SK-N-SH (cell line): ENCODE results near the gene SLC35F5. TPM values are rescaled to one million over a fixed set of nuclear protein-coding genes. Genes with fewer than 3 reads are reported as not detected.
"Not testable (repeated sequence)": the region's sequence is repeated elsewhere in the genome, so short reads cannot be mapped to it uniquely, and the experiment has no call there.

Experiments
- CTCF ChIA-PET: fragments of 300-600, 350-600 bp; formaldehyde crosslinking; extraction: SDS; loops from one replicate; lab custom pipeline; 2021; lab: Yijun Ruan, JAX
- POLR2A ChIA-PET: fragments of 350-600 bp; sonication (Branson Sonifier 250); formaldehyde crosslinking; extraction: SDS; loops from one replicate; lab custom pipeline; 2020; ENCODE audit warnings: antibody characterized with exemption, inconsistent platforms; lab: Yijun Ruan, JAX
- DNase-seq: peaks from one replicate; pipeline ENCODE4 v3.0.0; 2012
- H2AFZ ChIP-seq: fragments of 200-600 bp; sonication (generic); 2 replicates; pipeline ENCODE4 v1.8.1; 2016; ENCODE audit warnings: antibody characterized with exemption, mild to moderate bottlenecking, low read depth
- H3F3A ChIP-seq: fragments of 200-600 bp; sonication (generic); replicated peaks from 2 replicates; pipeline ENCODE3; 2016; ENCODE audit warnings: antibody characterized with exemption, mild to moderate bottlenecking; ENCODE audit not compliant: insufficient read depth
- H3K27ac ChIP-seq, 2 experiments: fragments of 200-500 bp in 1 of 2; fragments of 200-600 bp in 1 of 2; sonication (Bioruptor generic) in 1 of 2; sonication (generic), shearing (Covaris generic) in 1 of 2; 2 replicates each; pipeline versions ENCODE4 v1.5.1 to v1.6.1; 2014 to 2016; ENCODE audit warnings: low read depth in 2 of 2, inconsistent platforms in 1 of 2, low read length in 1 of 2, mild to moderate bottlenecking in 1 of 2, mixed read lengths in 1 of 2
- H3K27me3 ChIP-seq: fragments of 200-600 bp; sonication (generic), shearing (Covaris generic); 2 replicates; pipeline ENCODE4 v1.6.1; 2016; ENCODE audit warnings: mixed run types; ENCODE audit not compliant: insufficient read depth
- H3K36me3 ChIP-seq, 2 experiments: fragments of 200-500 bp in 1 of 2; fragments of 200-600 bp in 1 of 2; sonication (Bioruptor generic) in 1 of 2; sonication (generic) in 1 of 2; replicated peaks in 1 of 2; 2 replicates each; pipeline versions ENCODE3 to v1.5.1; 2014 to 2016; ENCODE audit warnings: low read length in 1 of 2, mild to moderate bottlenecking in 1 of 2; ENCODE audit not compliant: insufficient read depth in 2 of 2, control insufficient read depth in 1 of 2
- H3K4me1 ChIP-seq, 2 experiments: fragments of 200-500 bp in 1 of 2; fragments of 200-600 bp in 1 of 2; sonication (Bioruptor generic) in 1 of 2; sonication (generic), shearing (Covaris generic) in 1 of 2; 2 replicates each; pipeline versions ENCODE4 v1.5.1 to v1.6.1; 2014 to 2016; ENCODE audit warnings: low read depth in 1 of 2, low read length in 1 of 2, mixed run types in 1 of 2; ENCODE audit not compliant: insufficient read depth in 2 of 2, control insufficient read depth in 1 of 2
- H3K4me2 ChIP-seq: fragments of 200-600 bp; sonication (generic), shearing (Covaris generic); 2 replicates; pipeline ENCODE4 v1.6.1; 2017; ENCODE audit warnings: mixed run types
- H3K4me3 ChIP-seq, 2 experiments: fragments of 200-500 bp in 1 of 2; fragments of 200-600 bp in 1 of 2; sonication (Bioruptor generic) in 1 of 2; sonication (generic), shearing (Covaris generic) in 1 of 2; 2 replicates each; pipeline versions ENCODE4 v1.5.1 to v1.8.1; 2014 to 2016; ENCODE audit warnings: low read depth in 2 of 2, inconsistent platforms in 1 of 2, low read length in 1 of 2, mild to moderate bottlenecking in 1 of 2, mixed read lengths in 1 of 2, moderate library complexity in 1 of 2
- H3K79me2 ChIP-seq: fragments of 200-600 bp; sonication (generic); 2 replicates; pipeline ENCODE4 v1.8.1; 2017; ENCODE audit warnings: mild to moderate bottlenecking; ENCODE audit not compliant: insufficient read depth
- H3K9ac ChIP-seq: fragments of 200-600 bp; sonication (generic); 2 replicates; pipeline ENCODE4 v1.6.1; 2017; ENCODE audit warnings: mixed run types
- H3K9me2 ChIP-seq: fragments of 200-600 bp; sonication (generic); 2 replicates; pipeline ENCODE4 v1.6.1; 2017; ENCODE audit warnings: mixed run types
- H3K9me3 ChIP-seq: fragments of 200-600 bp; sonication (generic); 2 replicates; pipeline ENCODE4 v1.6.1; 2017; ENCODE audit warnings: mixed run types, mild to moderate bottlenecking, moderate library complexity
- H4K20me1 ChIP-seq: fragments of 200-600 bp; sonication (generic); 2 replicates; pipeline ENCODE4 v1.6.1; 2017; ENCODE audit warnings: mild to moderate bottlenecking, mixed run types; ENCODE audit not compliant: insufficient read depth
- EZH2phosphoT487 ChIP-seq: fragments of 200-600 bp; sonication (generic); IDR thresholded peaks from 2 replicates; pipeline ENCODE4 v1.6.1; 2017; ENCODE audit warnings: low read depth, mixed run types, mild to moderate bottlenecking, antibody characterized with exemption, moderate library complexity, borderline replicate concordance
- GATA2 ChIP-seq: sonication (generic); formaldehyde crosslinking; IDR thresholded peaks from 2 replicates; pipeline ENCODE4 v1.5.0; 2020; ENCODE audit warnings: mild to moderate bottlenecking, missing genetic modification reagents
- MXI1 ChIP-seq: IDR thresholded peaks from 2 replicates; pipeline ENCODE4 v1.6.1; 2012; ENCODE audit warnings: mild to moderate bottlenecking, low read depth, low read length, improper control_type of control experiment
- NFIC ChIP-seq: IDR thresholded peaks from 2 replicates; pipeline ENCODE4 v1.4.0; 2012; ENCODE audit warnings: borderline replicate concordance
- RCOR1 ChIP-seq: fragments of 150-350 bp; IDR thresholded peaks from 2 replicates; pipeline ENCODE4 v1.6.1; 2017; ENCODE audit warnings: antibody characterized with exemption, low read length
- RFX5 ChIP-seq: IDR thresholded peaks from 2 replicates; pipeline ENCODE4 v1.6.1; 2012; ENCODE audit warnings: mild to moderate bottlenecking, improper control_type of control experiment, low read length
- RXRA ChIP-seq: IDR thresholded peaks from 2 replicates; pipeline ENCODE4 v1.4.0; 2012; ENCODE audit warnings: low read depth, mild to moderate bottlenecking, borderline replicate concordance
- SMC3 ChIP-seq: IDR thresholded peaks from 2 replicates; pipeline ENCODE4 v1.6.1; 2012; ENCODE audit warnings: low read depth, low read length, improper control_type of control experiment
- TAF1 ChIP-seq: IDR thresholded peaks from 2 replicates; pipeline ENCODE4 v1.6.1; 2012; ENCODE audit warnings: low read depth, mild to moderate bottlenecking, low read length, moderate library complexity, borderline replicate concordance
- TEAD4 ChIP-seq: IDR thresholded peaks from 2 replicates; pipeline ENCODE4 v1.4.0; 2012; ENCODE audit warnings: mild to moderate bottlenecking, borderline replicate concordance; ENCODE audit not compliant: insufficient read depth
- WGBS: methylation state at CpG from one replicate; pipeline ENCODE4 v1.1.6; 2017; ENCODE audit warnings: low lambda C conversion rate; 5-methylcytosine and 5-hydroxymethylcytosine counted together
- polyA plus RNA-seq, 3 experiments: library from polyadenylated mRNA; depleted of rRNA; stranded (reverse); fragments of >200 nt; gene quantifications; 2 replicates each; pipeline ENCODE4 v1.2.3, GENCODE V29; 2012
- TF ChIP-seq, protein P1 (sequence below): IDR thresholded peaks from 2 replicates; pipeline ENCODE4 v1.4.0; 2012; ENCODE audit warnings: low read depth, borderline replicate concordance
- TF ChIP-seq, protein P2 (sequence below): IDR thresholded peaks from 2 replicates; pipeline ENCODE4 v1.4.0; 2012; ENCODE audit warnings: low read depth
- TF ChIP-seq, protein P3 (sequence below): IDR thresholded peaks from 2 replicates; pipeline ENCODE4 v1.4.0; 2012; ENCODE audit warnings: low read depth, borderline replicate concordance

SLC35F5 gene
- polyA plus RNA-seq, 1 of the 3 experiments (the other 2 are of a cell fraction), result 16.8 TPM

DNA sequence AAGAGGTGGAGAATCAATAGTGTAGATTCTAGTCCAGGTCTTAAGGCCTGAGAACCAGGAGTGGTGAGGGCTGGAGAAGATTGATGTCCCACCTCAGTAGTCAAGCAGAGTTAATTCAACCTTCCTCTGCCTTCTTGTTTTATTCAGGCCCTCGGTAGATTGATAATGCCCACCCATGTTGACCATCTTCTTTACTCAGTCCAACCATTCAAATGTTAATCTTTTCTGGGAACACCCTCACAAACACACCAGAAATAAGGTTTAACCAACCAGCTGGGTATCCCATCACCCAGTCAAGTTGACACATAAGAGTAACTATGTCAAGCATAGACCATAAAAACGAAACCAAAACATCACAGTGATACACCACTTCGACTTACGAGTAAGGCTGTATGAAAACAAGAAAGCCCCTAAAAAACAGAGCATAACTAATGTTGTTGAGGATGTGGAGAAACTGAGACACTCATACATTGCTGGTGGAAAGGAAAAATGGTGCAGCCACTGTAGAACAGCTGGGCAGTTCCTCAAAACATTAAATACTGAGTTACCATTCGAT lies 57.5 kb downstream of the SLC35F5 start:
- no peak overlapping the region for H3K4me2 ChIP-seq
- no peak overlapping the region for H3K27ac ChIP-seq
- H3K36me3 ChIP-seq, result no peaks in the 10 kb centered on the region
- no peak for TF ChIP-seq SMC3
- TF ChIP-seq, protein P1, sequence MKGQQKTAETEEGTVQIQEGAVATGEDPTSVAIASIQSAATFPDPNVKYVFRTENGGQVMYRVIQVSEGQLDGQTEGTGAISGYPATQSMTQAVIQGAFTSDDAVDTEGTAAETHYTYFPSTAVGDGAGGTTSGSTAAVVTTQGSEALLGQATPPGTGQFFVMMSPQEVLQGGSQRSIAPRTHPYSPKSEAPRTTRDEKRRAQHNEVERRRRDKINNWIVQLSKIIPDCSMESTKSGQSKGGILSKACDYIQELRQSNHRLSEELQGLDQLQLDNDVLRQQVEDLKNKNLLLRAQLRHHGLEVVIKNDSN, result no peak
- TF ChIP-seq, protein P2, sequence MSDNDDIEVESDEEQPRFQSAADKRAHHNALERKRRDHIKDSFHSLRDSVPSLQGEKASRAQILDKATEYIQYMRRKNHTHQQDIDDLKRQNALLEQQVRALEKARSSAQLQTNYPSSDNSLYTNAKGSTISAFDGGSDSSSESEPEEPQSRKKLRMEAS, result no peak
- TF ChIP-seq RCOR1, result no peak
- TF ChIP-seq, protein P3, sequence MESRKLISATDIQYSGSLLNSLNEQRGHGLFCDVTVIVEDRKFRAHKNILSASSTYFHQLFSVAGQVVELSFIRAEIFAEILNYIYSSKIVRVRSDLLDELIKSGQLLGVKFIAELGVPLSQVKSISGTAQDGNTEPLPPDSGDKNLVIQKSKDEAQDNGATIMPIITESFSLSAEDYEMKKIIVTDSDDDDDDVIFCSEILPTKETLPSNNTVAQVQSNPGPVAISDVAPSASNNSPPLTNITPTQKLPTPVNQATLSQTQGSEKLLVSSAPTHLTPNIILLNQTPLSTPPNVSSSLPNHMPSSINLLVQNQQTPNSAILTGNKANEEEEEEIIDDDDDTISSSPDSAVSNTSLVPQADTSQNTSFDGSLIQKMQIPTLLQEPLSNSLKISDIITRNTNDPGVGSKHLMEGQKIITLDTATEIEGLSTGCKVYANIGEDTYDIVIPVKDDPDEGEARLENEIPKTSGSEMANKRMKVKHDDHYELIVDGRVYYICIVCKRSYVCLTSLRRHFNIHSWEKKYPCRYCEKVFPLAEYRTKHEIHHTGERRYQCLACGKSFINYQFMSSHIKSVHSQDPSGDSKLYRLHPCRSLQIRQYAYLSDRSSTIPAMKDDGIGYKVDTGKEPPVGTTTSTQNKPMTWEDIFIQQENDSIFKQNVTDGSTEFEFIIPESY, result no peak
- no peak for TF ChIP-seq NFIC
- no peak for TF ChIP-seq RXRA
- H3K4me1 ChIP-seq, result peaks cover 0 to 4% of the 10 kb centered on the region in 2 experiments; a peak in 1 of 4 replicates
- H3K79me2 ChIP-seq, result no peaks in the 10 kb centered on the region
- H3K9ac ChIP-seq, result no peak overlapping the region
- ChIA-PET CTCF (no interaction called here), POLR2A (no interaction called here)
- no peaks in the 10 kb centered on the region for H3K9me3 ChIP-seq
- no peaks in the 10 kb centered on the region; the same call in 1 of the 2 replicates for H3K27me3 ChIP-seq
- no peak for DNase-seq
- H4K20me1 ChIP-seq, result no peaks in the 10 kb centered on the region
- no peak overlapping the region for H3K4me3 ChIP-seq
- no peak overlapping the region for H2AFZ ChIP-seq
- WGBS, result 68% methylated on average over 5 of the region's 5 CpGs
- H3K9me2 ChIP-seq, result no peaks in the 10 kb centered on the region
- no peaks in the 10 kb centered on the region for H3F3A ChIP-seq

DNA sequence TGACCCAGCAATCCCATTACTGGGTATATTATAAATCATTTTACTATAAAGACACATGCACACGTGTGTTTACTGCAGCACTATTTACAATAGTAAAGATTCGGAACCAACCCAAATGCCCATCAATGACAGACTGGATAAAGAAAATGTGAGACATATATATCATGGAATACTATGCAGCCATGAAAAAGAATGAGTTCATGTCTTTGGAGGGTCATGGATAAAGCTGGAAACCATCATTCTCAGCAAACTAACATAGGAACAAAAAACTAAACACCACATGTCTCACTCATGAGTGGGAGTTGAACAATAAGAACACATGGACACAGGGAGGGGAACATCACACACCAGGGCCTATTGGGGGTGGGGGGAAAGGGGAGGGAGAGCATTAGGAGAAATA lies 58.2 kb downstream of the SLC35F5 start:
- H3K9me3 ChIP-seq, H2AFZ ChIP-seq, H3K27ac ChIP-seq, POLR2A ChIA-PET, H3K4me3 ChIP-seq, H3K36me3 ChIP-seq, H3K9me2 ChIP-seq, H3K27me3 ChIP-seq, CTCF ChIA-PET, DNase-seq, H3K4me1 ChIP-seq, H3F3A ChIP-seq, H3K79me2 ChIP-seq, H3K9ac ChIP-seq, H3K4me2 ChIP-seq, H4K20me1 ChIP-seq: not testable (repeated sequence)
- WGBS, result 32% methylated on average over 2 of the region's 2 CpGs

DNA sequence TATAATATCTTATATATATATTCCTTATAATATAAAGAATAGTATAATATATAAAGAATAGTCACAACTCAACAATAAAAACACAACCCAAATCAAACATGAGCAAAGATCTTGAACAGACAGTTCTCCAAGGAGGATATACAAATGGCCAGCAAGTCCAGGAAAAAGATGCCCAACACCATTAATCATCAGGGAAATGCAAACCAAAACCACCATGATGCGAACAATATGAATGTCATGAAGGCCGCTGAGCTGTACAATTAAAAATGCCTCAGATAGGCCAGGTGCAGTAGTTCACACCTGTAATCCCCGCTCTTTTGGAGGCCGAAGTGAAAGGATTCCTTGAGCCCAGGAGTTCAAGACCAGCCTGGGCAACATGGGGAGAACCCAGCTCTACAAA lies 58.9 kb downstream of the SLC35F5 start:
- TF ChIP-seq, protein P1, result no peak
- TF ChIP-seq RFX5 (no peak), EZH2phosphoT487 (no peak), TAF1 (no peak), MXI1 (no peak), TEAD4 (no peak), GATA2 (no peak), SMC3 (no peak)
- TF ChIP-seq, protein P3, result no peak
- no peaks in the 10 kb centered on the region for H3K9me2 ChIP-seq
- no peaks in the 10 kb centered on the region; the same call in 1 of the 2 replicates for H3K27me3 ChIP-seq
- no peak overlapping the region for H3K27ac ChIP-seq
- no peaks in the 10 kb centered on the region; a peak in 1 of 4 replicates for H3K4me1 ChIP-seq
- H3K4me3 ChIP-seq, result no peak overlapping the region
- no peaks in the 10 kb centered on the region for H3K9me3 ChIP-seq
- no peaks in the 10 kb centered on the region for H3K36me3 ChIP-seq
- no peak overlapping the region for H3K9ac ChIP-seq
- H4K20me1 ChIP-seq, result no peaks in the 10 kb centered on the region
- H3K79me2 ChIP-seq, result no peaks in the 10 kb centered on the region
- ChIA-PET POLR2A (no interaction called here), CTCF (no interaction called here)
- 76% methylated on average over 4 of the region's 4 CpGs for WGBS
- no peak for DNase-seq
- H3K4me2 ChIP-seq, result no peak overlapping the region
- H2AFZ ChIP-seq, result no peak overlapping the region
- H3F3A ChIP-seq, result no peaks in the 10 kb centered on the region
